C1 segment of cervical spinal cord (tissue), 14 donors: ENCODE results near the gene GNAI3.

Experiments used
- DNase-seq, 14 donors: peaks; one replicate each; lab custom pipeline; 2025; lab: John Stamatoyannopoulos, UW

GNAI3 gene

DNA sequence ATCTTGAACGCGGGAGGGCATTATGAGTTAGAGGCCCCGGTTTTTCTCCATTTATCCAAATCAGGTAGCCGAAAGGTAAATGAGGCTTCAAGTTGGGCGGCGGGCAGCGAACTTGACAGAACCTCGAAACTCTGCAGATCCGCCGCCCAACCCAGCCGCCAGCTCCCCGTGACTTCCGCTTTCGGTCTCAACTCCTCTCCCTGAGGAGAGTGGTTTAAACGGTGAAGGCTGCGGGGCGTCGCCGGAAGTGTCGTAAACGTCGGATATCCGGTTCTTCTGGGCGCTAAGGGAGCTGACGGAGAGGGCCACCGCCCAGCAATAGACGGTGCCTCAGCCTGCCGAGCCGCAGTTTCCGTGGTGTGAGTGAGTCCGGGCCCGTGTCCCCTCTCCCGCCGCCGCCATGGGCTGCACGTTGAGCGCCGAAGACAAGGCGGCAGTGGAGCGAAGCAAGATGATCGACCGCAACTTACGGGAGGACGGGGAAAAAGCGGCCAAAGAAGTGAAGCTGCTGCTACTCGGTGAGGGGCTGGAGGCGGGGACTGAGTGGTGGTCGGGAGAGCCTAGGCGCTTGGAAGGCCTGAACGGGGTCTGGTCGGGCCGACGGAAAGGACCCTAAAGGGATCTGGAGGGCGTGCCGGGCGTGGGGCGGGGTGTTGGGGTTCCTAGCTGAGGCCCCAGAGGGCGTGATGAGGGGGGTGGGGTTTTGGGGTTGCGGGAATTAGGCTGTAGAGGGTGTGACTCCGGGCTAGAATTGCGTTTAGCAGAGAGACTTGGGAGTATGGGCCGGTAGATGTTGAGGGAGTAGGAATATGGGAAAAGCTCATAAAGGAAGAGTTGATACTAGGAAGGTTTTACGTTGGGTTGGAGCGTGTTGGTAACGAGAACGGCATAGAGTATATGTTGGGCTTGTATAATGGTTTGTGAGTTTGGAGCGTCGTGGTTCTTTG, at the start of gene GNAI3:
Gene GNAI3 (plus strand): TSS at position 295 of the 947 bp plus-strand sequence. CDS start 106 bp downstream, at position 401.
- peak; percentile 60 to 95 (median 92) for DNase-seq

DNA sequence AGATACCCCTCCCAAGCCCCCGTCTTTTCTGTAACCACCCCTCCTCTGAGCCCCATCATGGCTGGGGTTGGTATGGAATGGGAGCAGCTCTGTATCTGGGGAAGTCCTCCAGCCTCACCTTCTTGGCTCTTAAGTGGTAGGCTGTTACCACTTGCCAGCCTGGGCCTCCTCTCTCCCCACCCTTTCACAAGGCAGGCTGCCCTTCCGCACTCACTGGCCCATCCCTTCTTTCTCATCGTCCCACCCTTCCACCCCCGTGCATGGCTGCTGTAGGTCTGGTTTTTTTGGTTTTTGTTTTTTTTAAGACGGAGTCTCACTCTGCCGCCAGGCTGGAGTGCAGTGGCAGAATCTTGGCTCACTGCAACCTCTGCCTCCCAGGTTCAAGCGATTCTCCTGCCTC, 49.3 kb upstream of the GNAI3 start:
- peak in 1 of 14 donors; percentile 11 for DNase-seq

DNA sequence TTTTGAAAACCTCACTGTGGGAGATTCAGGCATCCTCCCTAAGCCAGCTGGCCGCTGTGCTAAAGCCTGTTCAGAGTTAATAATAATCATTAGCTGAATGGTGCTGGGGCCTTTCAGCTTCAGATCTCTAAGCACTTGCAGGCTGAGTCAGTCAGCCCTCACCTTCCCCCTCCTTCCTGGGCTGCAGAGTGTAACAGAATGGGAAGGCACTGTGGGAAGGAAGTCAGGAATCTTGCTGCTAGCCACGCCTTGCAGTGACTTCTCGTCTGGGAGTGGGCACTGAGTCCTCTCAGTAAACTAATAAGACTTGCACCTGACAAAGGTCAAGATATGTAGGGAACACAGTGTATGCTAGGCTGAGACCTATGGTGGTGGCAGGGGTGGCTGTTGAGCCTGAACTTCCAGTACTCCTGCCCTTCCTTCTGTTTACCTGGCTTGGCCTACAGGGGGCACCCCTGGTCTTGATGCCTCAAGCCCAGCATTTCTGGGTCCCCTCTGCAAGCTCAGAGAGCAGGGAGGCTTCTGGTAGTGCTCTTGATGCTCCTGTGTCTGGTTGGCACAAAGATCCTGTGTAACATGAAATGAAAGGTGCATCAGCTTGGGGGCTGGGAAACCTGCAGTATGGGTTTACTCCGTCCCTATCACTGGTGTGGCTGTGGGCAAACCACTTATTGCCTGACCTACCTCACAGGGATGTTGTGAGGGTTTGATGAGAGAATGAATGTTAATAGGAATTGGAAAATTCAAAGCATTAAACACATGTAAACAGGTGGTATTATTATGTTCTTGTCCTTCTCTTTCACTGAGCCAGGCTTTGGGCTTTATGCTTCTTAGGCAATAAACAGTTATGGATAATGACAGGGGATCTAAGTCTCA, 48.5 kb upstream of the GNAI3 start:
- DNase-seq, result peak in 2 of 14 donors; percentile 25 to 50

DNA sequence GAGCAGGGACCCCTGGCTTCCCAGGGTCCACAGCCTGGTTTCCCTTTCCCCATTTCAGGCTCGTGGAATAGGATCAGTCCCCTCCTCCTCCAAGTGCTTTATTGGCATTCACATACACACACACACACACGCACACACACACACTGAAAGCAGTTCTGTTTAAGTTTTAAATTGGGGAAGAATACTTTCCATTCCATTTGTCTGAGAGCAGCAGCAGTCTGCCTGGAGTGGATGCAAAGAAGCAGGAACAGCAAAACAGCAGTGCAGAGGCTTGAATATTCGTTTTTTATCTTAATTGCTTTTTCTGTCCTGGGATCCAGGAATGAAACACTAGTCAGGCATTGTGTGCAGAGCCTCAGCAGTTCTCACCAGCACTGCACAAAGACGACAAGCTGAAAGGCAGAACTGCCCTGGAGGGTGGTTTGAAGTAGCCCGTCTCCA, 47.5 kb upstream of the GNAI3 start:
- DNase-seq, result peak in 1 of 14 donors; percentile 31

DNA sequence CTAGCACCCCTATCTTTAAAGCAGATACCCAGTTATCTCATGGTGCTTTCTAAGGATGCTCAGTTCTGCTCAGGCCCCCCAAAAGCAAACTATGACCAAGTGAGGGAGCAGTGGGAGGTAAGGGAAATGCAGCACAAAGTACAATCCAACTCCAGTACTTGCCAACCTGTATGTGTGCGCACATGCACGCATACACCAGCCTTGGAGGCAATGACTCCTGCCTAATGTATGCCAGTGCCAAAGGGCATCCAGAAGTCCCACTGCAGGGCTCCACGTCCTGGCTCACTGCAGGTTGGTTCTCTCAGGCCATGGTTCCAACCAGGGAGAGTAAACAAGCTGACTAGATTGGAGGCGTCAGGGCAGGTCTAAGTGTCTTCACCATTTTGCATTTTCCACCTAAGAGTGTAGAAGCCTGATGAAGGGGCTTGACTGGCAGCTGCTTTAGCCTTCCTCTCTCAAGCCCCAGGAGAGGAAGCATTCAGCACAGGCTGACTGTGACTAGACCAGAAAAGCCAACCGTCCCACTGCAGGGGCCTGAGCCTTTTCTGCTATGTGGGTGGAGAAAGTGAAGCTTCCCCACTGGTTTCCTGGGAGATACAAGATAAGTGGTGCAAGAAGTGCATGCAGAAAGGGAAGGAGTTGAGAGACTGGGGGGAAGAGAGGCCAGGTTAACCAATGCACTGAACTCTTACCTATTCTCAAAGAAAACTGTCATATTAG, 46.6 kb upstream of the GNAI3 start:
- no peak for DNase-seq

DNA sequence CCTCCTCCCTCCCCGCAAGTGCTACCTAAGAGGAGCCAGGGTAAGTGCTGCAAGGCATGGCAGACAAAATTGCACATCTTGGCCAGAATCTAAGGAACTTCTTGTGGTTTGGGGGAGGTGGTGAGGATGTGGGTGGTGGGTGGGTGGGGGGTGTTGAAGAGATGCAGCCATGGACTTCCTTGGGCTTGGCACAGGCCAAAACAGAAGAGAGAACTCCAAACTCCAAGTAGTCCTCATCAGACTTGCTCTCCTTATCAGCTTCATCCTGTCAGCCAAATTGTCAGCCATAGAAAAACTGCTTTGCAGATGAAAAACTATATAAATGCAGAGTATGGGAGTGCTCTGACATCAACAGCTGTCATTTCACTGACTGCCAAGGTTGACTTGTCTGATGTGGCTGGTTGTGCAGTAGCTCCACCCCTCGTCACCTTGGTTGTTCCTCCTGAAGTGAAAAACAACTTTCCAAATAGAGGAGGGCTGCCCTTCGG, 46.0 kb upstream of the GNAI3 start:
- no peak for DNase-seq

DNA sequence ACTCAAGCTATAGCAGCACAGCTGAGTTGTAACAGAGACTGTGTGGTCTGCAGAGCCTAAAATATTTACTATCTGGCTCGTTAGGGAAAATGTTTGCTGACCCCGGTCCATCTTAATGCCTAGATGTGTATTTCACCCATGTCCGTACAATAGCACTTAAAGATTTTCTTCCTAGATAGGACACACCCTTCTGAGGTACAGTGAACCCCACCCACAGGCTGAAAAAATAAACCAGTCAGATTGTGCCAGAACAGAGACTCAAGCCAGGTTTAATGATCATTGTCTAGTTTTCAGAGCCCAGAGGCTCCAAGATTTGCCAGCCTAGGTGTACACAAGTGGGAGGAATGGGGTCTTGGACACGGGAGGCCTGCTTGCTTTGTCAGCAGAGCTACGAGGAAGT, 44.5 kb upstream of the GNAI3 start:
- DNase-seq, result no peak

DNA sequence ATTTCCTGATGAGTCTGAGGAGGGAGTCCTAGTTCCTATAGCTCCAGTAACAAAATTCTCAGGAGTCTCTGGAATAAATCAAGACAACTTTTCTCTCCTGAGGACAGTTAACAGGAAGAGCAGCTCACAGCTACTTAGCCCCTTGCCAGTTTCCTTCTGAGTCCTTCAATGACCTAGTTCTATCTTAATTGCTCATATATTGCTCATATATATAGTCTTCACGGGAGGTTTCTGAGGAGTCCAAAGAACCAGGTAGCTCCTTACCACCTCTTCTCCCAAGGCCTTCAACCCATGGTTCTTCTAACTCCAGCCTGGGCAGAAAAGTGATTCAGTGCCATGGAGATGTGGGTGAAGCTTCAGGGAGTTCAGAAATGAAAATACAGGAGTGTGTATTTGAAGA, 43.4 kb upstream of the GNAI3 start:
- no peak for DNase-seq

DNA sequence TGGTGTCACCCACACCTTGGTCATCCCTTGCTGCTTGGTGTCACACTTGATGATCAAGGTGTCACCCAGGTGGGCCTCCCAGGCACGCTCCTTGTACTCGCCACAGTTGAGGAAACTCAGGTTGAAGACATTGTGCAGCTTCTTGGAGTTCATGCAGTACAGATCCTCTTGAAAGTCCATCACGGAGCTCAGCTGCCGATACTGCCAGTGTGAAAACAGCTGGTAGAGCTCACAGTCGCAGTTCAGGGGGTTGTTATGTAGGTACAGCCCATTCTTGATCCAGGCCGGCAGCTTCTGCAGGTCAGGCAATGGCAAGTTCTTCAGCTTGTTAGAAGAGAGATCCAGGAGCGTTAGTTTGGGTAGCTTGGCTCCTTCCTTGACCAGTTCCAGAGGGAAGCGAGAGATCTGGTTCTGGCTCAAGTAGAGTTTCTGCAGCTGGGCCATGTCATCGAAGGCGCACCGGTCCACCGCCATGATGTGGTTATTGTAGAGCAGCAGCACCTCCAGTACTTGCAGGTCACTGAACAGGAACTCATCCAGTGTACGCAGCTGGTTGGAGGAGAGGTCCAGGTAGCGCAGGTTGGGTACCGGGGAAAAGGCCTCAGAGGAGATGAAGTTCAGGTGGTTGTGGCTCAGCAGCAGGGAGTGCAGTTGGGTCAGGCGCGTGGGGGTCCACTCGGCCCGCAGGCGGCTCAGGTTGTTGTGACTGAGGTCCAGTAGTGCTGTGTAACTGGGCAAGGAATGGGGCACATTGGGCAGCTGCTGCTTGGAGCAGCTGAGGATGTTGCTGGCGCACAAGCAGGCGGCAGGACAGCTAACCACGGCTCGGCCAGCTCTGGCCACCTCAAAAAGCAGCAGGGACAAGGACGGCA, 40.2 kb upstream of the GNAI3 start:
- no peak for DNase-seq

DNA sequence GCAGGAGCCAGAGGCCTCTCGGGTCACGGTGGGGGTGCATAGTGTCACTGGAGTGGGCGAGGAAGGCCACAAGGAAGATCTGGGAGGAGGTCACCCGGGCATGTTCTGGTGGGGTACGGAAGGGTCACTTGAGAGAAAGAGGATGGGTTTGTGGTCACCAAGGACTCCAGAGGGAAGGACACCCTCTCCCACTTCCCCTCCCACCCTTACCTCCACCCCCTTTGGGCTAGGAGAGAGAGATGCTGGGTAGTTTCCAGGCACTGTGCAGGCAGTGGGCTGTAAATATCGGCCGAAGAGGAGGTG, 39.6 kb upstream of the GNAI3 start:
- no peak for DNase-seq

DNA sequence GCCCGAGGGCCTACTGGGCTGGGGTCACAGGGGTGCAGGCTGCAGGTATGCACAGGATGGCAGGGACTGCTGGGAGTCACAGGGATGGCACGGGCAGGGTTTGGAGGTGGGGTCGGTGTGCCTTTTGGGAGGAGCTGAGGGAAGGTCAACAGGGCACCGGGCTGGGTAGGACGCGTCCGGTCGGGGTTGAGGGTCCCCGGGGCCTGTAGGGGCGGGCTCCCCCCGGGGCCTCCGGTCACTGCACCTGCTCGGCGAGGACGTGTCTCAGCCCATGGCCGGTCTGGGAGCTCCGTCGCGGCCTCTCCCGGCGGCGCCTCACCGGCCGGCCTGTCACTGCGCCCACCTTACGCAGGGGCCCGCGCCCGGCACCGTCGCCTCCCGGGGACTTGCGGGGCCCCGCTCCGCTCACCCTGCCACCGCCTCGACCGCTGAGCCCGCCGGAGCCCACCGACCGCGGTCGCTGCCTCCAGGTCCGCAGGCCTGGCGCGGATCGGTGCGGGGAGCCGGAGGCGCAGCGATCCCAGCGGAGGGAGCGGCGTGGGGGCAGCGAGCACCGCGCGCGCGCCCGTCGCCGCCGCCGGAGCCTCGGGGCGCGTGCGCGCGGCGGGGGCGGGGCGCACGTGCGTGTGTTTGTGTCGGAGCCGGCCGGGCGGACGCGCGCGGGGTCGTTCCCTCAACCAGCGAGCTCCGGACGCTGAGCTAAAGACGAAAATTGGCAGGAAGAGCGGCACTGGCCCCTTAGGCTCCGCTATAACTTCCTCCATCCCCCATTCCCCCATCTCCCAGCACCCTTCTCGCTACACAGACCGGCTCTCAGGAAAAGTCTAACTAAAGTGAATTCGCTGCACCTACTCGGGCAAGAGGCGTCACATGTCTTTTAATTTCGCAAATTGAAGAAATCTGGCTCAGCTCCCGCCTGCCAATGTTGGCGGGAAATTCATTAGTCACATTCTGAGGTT, 39.0 kb upstream of the GNAI3 start, which contains the start of gene AMIGO1:
Gene AMIGO1 (minus strand): TSS at position 552 of the 959 bp plus-strand sequence. CDS start 815 bp downstream, outside the sequence.
- peak in 3 of 14 donors; percentile 30 to 51 (median 48) for DNase-seq

DNA sequence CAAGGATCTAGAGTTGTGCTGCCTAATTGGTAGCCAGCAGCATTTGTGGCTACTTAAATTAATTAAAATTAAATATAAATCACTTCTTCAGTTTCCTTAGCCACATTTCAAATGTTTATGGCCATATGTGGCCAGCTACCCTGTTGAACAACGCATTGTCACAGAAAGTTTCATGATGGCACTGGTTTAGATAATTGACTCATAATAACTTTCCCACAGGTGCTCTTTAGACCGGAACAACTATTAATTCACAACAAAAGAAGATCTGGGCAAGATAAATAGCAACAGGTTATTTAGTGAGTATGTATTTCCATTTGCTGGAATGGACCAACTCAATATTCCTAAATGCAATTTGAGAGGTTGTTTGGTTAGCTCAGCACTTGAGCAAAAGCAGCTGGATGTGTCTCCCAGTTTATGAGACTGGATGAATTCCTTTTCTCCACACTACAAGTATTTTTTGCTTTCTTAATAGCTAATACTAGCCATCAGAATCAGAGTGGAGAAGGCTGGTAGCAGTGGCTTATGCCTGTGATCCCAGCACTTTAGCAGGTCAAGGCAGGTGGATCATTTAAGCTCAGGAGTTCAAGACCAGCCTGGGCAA, 35.2 kb upstream of the GNAI3 start:
- no peak for DNase-seq

DNA sequence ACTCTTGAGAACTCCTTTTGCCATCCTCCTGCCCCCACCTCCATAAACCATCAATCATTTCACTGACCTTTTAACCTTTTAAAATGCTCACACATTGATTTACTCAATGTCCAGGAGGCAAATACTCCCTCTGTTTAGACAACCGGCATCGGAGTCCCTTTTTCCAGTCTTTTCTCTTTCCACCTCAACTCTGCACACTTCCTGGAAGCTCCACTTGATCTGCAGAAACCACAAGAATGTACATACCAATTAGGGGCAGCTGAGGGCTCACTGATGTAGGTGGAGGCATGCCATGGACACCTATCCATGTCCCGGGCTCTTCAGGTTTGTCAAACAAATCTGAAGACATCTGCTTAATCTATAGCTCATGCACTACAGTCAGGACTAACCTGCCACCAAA, 33.6 kb upstream of the GNAI3 start:
- DNase-seq, result no peak

DNA sequence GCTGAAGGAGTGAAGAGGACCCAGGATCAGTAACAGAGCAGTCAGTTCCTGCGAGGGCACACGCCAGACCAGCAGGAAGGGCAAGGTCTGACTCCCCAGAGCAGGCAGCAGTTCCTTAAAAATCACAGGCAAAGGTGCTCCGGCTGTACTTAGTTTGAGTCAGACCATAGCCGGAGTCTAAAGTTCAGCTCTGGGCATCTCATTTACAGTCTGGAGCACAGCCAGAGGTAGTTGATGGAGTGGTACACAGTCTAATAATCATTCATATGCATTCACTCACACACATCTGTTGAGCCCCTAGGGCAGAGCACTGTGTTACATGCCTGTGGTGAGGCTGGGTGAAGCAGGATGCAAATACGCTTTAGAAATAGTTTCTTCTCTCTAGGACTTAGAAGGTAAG, 31.5 kb upstream of the GNAI3 start:
- no peak for DNase-seq

DNA sequence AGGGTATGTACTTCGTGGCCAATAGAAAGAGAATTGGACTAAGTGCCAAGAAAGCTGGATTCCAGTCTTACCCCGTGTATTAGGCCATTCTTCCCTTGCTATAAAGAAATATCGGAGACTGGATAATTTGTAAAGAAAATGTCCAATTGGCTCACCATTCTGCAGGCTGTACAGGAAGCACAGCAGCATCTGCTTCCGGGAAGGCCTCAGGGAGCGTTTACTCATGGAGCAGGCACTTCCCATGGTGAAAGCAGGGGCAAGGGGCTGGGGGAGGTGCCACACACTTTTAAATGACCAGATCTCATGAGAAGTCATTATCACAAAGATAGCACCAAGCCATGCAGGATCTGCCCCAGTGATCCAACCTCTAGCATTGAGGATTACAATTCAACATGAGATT, 31.1 kb upstream of the GNAI3 start:
- no peak for DNase-seq

DNA sequence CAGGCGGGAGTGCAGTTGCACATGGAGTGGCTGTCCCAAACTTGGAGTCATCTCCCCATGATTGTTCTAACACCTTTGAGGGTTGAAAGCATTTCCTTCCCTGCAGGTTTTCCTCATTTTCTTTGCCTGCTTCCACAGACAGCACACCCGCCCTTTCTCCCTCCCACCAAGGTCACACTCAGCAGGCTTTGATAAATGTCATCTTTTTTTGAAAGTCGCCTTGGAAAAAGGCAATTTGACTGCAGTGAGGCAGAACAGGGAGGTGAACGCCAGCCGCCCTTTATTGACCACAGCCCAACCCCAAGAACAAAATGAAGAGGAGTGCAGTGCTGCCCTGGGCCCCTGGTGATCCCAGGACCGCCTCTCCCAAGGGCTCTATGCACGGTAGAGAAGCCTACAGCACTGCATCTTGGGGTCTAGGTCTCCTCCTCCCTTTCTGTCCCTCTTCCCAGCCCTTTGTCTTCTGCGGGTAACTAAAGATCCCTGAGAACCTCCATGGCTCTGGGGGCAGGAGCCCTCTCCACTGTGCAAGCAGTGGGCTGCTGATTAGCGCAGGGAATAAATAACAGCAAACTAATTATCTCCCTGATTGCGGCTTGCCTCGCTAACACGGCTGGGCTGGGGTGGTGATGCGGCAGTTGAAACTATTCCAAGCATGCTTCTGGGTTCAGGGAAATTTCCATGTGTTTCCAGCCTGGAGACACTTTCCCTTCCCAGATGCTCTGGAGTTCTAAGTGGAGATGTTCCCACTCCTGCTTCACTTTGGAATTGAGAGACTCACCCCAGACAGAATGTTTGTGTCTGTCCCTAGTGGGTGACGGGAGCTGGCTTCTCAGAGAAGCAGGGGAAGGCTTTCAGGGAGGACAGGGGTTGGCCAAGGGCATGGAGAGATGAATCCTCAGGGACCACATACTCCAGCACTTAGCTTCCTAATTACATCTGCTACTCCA, 27.1 kb upstream of the GNAI3 start:
- DNase-seq, result no peak

DNA sequence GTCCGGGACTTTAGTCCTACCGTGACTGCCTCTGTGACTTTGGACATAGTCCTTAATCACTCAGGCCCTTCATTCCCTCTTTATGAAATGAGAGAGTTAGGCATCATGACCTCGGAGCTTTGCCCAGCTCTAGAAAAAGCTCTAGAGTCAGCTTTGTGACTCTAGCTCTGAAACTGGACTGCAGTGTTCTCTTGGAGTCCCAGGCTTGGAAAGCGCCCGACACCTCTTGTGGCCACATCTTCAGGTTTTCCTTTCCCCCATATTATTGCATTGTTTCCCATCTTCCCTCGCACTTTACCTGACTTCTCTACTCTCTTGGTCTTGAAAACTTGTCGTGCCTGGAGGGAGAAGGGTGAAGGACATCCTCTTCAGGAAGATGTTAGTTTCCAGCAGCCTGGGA, 26.4 kb upstream of the GNAI3 start:
- no peak for DNase-seq

DNA sequence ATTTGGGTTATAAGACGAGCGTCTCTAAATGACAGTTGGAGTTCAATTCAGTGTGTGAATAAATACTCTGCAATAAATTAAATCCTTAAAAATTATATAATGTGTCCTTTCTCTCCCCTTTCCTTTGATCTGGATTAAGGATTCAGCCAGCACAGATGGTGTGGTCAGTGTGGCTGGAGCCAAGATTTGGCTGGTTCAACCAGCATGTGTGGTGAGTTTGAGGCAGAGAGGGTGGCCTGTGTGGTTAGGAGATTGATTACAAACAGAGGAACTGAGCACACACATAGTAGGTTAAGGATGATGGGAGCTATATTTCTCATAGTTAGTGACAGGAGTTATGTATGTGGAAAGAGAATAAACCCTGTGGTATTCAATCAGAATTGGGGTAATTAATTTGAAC, 24.7 kb upstream of the GNAI3 start:
- peak in 1 of 14 donors; percentile 75 for DNase-seq
